RWPE2 (cell line): Measurements from ENCODE around the gene NES.

ENCODE experiments used
- ATAC-seq: fragments of 200-7000 bp; cut with Tn5 transposase; 3 replicates; pipeline ENCODE4 v1.9.1; 2021; ENCODE audit warnings: low read depth
- DNase-seq: peaks from one replicate; pipeline ENCODE4 v3.0.0-alpha.2; 2020; ENCODE audit warnings: low spot score
- H3K27ac ChIP-seq: fragments of 450-650 bp; 2 replicates; pipeline ENCODE4 v1.5.1; 2017; ENCODE audit warnings: mild to moderate bottlenecking; ENCODE audit not compliant: poor library complexity, severe bottlenecking
- H3K27me3 ChIP-seq: fragments of 250-450 bp; sonication (Bioruptor Pico); 2 replicates; pipeline ENCODE4 v1.5.1; 2021; ENCODE audit warnings: mild to moderate bottlenecking, moderate library complexity; ENCODE audit not compliant: insufficient read depth, poor library complexity, severe bottlenecking
- H3K36me3 ChIP-seq: fragments of 250-450 bp; sonication (Bioruptor Pico); 2 replicates; pipeline ENCODE4 v1.5.1; 2020; ENCODE audit warnings: low read depth, mild to moderate bottlenecking, moderate library complexity
- H3K4me1 ChIP-seq: fragments of 250-450 bp; sonication (Bioruptor Pico); 2 replicates; pipeline ENCODE4 v1.5.1; 2021; ENCODE audit warnings: mild to moderate bottlenecking, moderate library complexity; ENCODE audit not compliant: insufficient read depth, poor library complexity, severe bottlenecking
- H3K4me3 ChIP-seq: fragments of 250-450 bp; sonication (Bioruptor Pico); 2 replicates; pipeline ENCODE4 v1.5.1; 2021; ENCODE audit warnings: mild to moderate bottlenecking, moderate library complexity; ENCODE audit not compliant: severe bottlenecking
- H3K9me3 ChIP-seq: fragments of 250-450 bp; sonication (Bioruptor Pico); 2 replicates; pipeline ENCODE4 v1.5.1; 2021; ENCODE audit warnings: mild to moderate bottlenecking, moderate library complexity; ENCODE audit not compliant: severe bottlenecking
- TF ChIP-seq, protein P1 (sequence below): fragments of 450-650 bp; IDR thresholded peaks from one replicate; pipeline ENCODE4 v1.5.1; 2017; ENCODE audit warnings: mild to moderate bottlenecking, moderate library complexity; ENCODE audit not compliant: poor library complexity, severe bottlenecking

NES gene

DNA sequence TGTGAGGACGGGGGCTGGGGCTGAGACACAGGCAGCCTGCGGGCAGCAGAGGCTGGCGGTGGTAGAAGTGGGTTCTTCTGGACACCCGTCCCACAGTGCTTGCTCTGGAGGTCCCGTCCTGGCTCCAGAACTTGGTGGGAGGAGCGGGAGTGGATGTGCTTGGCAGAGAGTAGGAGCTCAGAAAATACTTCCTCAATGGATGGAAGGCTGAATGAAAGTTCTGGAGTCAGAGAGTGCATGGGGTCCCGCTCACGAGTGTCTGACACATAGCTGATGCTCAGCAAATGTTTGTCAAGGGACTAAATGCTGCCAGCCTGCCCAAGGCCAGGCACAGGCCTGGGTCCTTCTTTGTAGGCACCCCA is 13.4 kb upstream of the NES start:
- no peaks in the 10 kb centered on the region for H3K27me3 ChIP-seq
- H3K36me3 ChIP-seq = no peaks in the 10 kb centered on the region
- no peak for DNase-seq
- H3K9me3 ChIP-seq = no peaks in the 10 kb centered on the region
- H3K4me3 ChIP-seq = no peak overlapping the region
- peak overlapping the region; percentile 31 for H3K27ac ChIP-seq
- peaks cover 55% of the 10 kb centered on the region for H3K4me1 ChIP-seq
- TF ChIP-seq, protein P1, sequence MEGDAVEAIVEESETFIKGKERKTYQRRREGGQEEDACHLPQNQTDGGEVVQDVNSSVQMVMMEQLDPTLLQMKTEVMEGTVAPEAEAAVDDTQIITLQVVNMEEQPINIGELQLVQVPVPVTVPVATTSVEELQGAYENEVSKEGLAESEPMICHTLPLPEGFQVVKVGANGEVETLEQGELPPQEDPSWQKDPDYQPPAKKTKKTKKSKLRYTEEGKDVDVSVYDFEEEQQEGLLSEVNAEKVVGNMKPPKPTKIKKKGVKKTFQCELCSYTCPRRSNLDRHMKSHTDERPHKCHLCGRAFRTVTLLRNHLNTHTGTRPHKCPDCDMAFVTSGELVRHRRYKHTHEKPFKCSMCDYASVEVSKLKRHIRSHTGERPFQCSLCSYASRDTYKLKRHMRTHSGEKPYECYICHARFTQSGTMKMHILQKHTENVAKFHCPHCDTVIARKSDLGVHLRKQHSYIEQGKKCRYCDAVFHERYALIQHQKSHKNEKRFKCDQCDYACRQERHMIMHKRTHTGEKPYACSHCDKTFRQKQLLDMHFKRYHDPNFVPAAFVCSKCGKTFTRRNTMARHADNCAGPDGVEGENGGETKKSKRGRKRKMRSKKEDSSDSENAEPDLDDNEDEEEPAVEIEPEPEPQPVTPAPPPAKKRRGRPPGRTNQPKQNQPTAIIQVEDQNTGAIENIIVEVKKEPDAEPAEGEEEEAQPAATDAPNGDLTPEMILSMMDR = no peak
- ATAC-seq = no peak

DNA sequence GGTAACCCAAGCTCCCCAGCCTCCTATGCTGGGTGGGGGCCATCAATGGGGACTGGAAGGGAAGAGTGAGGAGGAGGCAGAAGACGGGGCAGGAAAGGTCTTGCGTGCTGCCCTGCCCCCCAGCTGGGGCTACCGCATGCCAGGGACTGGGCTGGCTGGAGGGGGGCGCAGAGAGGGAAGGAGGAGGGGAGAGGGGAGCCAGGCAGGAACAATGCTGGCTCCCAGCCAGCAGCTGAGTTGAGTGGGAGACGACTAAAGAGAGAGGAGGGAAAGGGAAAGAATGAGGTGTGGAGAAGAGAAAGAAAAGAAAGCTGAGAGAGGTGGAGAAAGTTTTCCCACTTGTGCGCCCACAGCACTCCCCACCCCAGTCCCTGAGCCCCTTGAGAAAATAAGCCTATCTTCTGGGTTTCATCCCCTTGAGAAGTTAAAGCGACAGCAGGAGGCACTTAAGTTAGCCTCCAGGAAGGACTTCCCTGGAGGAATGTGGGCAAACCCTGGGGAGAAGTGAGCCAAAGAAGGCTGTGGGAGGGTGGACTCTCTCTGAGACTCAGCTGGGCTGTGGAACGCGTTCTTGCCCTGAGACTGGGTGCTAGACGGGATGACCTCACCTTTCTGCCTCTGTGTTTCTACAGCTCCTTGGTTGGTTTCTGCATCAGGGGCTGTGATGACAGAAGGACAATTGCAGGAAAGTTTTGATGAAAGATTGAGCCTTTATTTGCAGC is 12.9 kb upstream of the NES start:
- Histone ChIP-seq H3K9me3 (no peaks in the 10 kb centered on the region), H3K4me3 (no peak overlapping the region), H3K36me3 (no peaks in the 10 kb centered on the region), H3K27me3 (no peaks in the 10 kb centered on the region), H3K27ac (no peak overlapping the region), H3K4me1 (peaks cover 55% of the 10 kb centered on the region)
- no peak for ATAC-seq
- DNase-seq = no peak
- TF ChIP-seq, protein P1 = no peak

DNA sequence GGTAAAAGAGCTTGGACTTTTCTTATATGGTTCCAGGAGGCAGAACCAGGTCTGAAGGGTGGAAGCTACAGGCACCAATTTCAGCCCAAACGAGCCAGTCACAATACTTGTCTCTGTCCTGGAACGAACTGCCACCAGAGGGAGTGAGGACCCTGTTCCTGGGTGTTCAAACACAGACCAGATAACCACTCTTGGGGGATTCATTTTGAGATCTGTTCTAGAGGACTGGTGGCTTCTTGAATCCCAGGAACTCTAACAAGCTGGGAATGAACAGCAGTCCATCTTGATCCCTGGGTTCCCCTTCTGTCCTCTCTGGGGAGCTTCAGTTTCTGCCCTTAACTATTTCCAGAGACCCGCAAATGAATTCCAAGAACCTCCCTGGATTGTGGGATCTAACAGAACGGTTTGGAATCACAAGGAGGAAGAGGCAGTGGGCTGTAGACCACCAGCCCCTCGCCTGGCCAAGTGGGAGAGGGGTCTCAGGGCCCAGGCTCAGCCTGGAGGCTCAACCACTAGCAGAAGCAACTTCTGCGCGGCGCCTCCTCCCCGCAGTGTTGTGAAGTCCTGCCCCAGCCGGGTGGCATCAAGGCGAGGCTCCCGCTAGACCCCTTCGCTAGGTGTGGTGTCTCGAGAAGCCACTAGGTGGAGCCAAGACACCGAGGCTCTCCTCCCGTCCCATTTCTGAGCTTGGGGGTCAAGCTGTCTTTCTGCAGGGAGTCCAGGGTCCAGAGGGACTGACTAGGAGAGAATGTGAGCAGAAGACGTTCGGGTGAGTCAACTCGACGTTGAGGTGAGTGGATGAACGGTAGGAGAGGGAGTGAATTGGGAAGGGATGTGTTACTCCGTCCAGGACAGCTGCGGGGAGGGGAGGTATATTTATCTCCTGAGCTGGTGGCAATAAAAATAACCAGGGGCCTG is 12.1 kb upstream of the NES start:
- TF ChIP-seq, protein P1 = peak; percentile 95
- peak; percentile 70 for ATAC-seq
- Histone ChIP-seq H3K36me3 (no peaks in the 10 kb centered on the region), H3K27me3 (no peaks in the 10 kb centered on the region), H3K4me1 (peaks cover 59% of the 10 kb centered on the region), H3K27ac (no peak overlapping the region), H3K4me3 (no peak overlapping the region), H3K9me3 (no peaks in the 10 kb centered on the region)
- DNase-seq = no peak

DNA sequence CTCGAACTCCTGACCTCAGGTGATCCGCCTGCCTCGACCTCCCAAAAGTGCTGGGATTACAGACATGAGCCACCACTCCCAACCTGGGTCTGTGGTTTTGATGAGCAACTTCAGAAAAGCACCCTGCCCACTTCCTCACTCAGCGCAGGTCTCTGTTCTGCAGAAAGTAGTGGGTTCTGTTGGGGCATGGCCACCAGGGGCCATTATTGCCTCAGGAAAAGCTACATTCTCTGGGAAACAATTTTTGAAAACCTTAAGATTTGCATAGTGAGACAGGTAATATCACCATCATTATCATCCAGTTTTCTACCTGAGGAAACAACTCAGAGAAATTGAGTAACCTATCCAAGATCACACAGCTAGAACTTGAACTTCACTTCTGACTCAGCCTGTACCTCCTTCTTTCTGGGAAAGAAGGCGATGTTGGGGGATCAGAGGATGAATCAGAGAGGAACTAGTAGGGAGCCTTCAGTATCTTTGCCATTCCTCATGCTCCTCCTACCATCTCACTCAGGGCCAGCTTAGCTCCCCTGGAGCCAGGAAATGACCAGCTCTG is 7.1 kb upstream of the NES start:
- Histone ChIP-seq H3K9me3 (no peaks in the 10 kb centered on the region), H3K4me1 (peaks cover 25% of the 10 kb centered on the region), H3K27ac (peak overlapping the region; percentile 68), H3K4me3 (no peak overlapping the region), H3K27me3 (peaks cover 3% of the 10 kb centered on the region), H3K36me3 (no peaks in the 10 kb centered on the region)
- no peak for DNase-seq
- TF ChIP-seq, protein P1 = peak; percentile 34
- peak; percentile 78 for ATAC-seq
